Measurements from ENCODE around the gene SETX.

The SETX gene, protein sequence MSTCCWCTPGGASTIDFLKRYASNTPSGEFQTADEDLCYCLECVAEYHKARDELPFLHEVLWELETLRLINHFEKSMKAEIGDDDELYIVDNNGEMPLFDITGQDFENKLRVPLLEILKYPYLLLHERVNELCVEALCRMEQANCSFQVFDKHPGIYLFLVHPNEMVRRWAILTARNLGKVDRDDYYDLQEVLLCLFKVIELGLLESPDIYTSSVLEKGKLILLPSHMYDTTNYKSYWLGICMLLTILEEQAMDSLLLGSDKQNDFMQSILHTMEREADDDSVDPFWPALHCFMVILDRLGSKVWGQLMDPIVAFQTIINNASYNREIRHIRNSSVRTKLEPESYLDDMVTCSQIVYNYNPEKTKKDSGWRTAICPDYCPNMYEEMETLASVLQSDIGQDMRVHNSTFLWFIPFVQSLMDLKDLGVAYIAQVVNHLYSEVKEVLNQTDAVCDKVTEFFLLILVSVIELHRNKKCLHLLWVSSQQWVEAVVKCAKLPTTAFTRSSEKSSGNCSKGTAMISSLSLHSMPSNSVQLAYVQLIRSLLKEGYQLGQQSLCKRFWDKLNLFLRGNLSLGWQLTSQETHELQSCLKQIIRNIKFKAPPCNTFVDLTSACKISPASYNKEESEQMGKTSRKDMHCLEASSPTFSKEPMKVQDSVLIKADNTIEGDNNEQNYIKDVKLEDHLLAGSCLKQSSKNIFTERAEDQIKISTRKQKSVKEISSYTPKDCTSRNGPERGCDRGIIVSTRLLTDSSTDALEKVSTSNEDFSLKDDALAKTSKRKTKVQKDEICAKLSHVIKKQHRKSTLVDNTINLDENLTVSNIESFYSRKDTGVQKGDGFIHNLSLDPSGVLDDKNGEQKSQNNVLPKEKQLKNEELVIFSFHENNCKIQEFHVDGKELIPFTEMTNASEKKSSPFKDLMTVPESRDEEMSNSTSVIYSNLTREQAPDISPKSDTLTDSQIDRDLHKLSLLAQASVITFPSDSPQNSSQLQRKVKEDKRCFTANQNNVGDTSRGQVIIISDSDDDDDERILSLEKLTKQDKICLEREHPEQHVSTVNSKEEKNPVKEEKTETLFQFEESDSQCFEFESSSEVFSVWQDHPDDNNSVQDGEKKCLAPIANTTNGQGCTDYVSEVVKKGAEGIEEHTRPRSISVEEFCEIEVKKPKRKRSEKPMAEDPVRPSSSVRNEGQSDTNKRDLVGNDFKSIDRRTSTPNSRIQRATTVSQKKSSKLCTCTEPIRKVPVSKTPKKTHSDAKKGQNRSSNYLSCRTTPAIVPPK (N-terminal part only)

DNA sequence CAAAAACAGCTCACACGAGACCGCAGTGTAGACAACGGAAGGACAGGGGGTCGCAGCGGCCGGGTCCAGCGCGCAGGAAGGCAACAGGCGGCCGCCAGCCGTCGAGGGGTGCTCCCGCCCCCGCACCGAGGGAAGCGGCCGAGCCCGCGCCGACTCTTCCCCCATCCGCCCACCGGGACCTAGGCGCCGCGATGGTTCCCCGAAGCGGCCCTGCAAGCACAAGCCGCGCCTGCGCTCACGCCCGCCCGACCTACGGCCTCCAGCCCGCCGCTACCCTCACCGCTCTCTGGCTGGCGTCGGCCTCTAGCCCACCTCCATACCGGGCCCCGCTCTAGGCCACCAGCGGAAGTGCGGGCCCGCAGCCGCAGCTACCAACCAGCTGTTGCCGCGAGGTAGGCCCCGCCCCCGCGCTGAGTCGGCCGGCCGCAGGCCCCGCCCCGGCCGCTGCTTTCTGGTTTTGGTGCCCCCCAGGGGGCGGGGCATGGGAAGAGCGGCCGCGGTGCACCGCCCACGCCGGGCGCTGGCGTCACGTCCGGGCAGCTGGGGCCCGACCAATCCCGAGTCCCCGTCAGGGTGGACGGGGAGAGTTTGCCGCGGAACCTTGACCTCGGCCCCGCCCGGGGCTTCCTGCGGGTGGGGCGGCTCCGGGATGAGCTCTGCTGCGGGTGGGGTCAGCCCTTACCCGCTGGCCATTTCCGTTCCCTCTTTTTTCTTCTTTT, at the start of gene SETX:
SETX (minus strand) TSS at position 350 of the 719 bp plus-strand sequence. CDS start 5,558 bp downstream, outside the sequence.
- Histone ChIP-seq H3K4me1 (ENCODE audit: low read depth, poor library complexity, severe bottlenecking) (peaks cover 47% of the 10 kb centered on the region), H3K79me2 (ENCODE audit: insufficient read depth, low read depth) (peaks cover 23% of the 10 kb centered on the region), H3K9ac (peak within 1 kb of the TSS; percentile 71), H3K4me3 (IDR thresholded peaks at IDR 0.05; ENCODE audit: insufficient read depth, low read depth, low read length) (no peak within 1 kb of the TSS), H3K27me3 (ENCODE audit: insufficient read depth, low read depth) (no peaks in the 10 kb centered on the region), H3K27ac (peak within 1 kb of the TSS; percentile 52), H2AFZ (ENCODE audit: low read depth) (peak within 1 kb of the TSS; percentile 97), H3K36me3 (ENCODE audit: insufficient read depth) (no peaks in the 10 kb centered on the region; the same call in 1 of the 2 replicates), H3K4me2 (peak within 1 kb of the TSS; percentile 88), H4K20me1 (ENCODE audit: insufficient read depth) (no peaks in the 10 kb centered on the region)
- TF ChIP-seq, protein P1, sequence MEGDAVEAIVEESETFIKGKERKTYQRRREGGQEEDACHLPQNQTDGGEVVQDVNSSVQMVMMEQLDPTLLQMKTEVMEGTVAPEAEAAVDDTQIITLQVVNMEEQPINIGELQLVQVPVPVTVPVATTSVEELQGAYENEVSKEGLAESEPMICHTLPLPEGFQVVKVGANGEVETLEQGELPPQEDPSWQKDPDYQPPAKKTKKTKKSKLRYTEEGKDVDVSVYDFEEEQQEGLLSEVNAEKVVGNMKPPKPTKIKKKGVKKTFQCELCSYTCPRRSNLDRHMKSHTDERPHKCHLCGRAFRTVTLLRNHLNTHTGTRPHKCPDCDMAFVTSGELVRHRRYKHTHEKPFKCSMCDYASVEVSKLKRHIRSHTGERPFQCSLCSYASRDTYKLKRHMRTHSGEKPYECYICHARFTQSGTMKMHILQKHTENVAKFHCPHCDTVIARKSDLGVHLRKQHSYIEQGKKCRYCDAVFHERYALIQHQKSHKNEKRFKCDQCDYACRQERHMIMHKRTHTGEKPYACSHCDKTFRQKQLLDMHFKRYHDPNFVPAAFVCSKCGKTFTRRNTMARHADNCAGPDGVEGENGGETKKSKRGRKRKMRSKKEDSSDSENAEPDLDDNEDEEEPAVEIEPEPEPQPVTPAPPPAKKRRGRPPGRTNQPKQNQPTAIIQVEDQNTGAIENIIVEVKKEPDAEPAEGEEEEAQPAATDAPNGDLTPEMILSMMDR (conservative IDR thresholded peaks at IDR 0.05; ENCODE audit: low read depth, low read length): no peak

DNA sequence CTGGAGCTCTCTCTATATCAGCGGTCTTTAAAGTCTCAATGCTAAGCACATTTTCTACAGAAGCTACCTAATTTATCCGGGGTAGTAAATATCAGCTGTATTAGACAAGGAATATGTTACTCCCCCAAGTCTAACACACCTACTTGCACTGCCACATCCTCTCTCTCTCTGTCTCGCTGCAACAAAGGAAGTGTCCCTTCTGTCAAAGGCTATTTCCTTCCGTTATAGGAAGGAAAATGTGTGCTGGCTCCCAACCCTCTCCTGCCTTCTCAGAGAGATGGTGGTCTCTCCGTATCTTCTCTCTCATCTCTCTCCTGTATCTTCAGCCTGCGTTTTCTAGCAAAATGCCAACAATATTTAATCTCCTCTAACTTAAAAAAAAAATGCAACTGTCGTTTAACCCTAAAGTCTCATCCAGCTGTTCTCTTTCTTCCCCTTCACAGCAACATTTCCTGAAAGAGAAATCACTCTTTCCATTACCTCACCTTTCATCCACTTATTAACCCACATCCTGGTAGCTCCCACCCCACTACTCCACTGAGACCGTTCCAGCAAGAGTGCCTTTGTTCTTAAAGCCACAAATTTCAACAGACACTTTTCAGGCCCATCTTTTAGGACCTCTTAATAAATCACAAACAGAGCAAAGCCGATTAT, 49.6 kb upstream of the SETX start:
- no peak overlapping the region for H3K4me3 ChIP-seq (IDR thresholded peaks at IDR 0.05; ENCODE audit: insufficient read depth, low read depth, low read length)
- H3K36me3 ChIP-seq (ENCODE audit: insufficient read depth): no peaks in the 10 kb centered on the region; the same call in 1 of the 2 replicates
- no peaks in the 10 kb centered on the region for H4K20me1 ChIP-seq (ENCODE audit: insufficient read depth)
- H3K4me2 ChIP-seq: no peak overlapping the region
- peaks cover 13% of the 10 kb centered on the region for H3K4me1 ChIP-seq (ENCODE audit: low read depth, poor library complexity, severe bottlenecking)
- peaks cover 4% of the 10 kb centered on the region; the same call in 1 of the 2 replicates for H3K27me3 ChIP-seq (ENCODE audit: insufficient read depth, low read depth)
- no peak overlapping the region for H3K9ac ChIP-seq
- no peak overlapping the region for H2AFZ ChIP-seq (ENCODE audit: low read depth)
- TF ChIP-seq, protein P1 (conservative IDR thresholded peaks at IDR 0.05; ENCODE audit: low read depth, low read length): no peak
- peaks cover 38% of the 10 kb centered on the region for H3K79me2 ChIP-seq (ENCODE audit: insufficient read depth, low read depth)
- H3K27ac ChIP-seq: no peak overlapping the region

DNA sequence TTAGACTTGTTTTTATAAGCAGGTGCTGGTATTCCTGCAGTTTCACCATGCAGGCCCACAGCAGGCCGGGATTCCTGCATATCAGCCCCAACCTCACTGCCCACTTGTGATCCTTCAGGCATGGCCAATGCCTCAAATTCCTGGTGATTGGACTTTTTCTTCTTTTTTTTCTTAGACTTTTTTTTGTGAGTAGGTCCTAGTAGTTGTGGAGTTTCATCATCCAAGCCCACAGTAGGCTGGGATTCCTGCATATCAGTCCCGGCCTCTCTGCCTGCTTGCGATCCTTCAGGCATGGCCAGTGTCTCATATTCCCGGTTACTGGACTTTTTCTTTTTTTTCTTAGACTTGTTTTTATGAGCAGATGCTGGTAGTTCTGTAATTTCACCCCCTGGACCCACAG, 47.0 kb upstream of the SETX start:
- H3K36me3 ChIP-seq (ENCODE audit: insufficient read depth): no peaks in the 10 kb centered on the region; the same call in 1 of the 2 replicates
- H2AFZ ChIP-seq (ENCODE audit: low read depth): no peak overlapping the region
- H3K4me3 ChIP-seq (IDR thresholded peaks at IDR 0.05; ENCODE audit: insufficient read depth, low read depth, low read length): no peak overlapping the region
- no peak overlapping the region for H3K4me2 ChIP-seq
- peaks cover 8% of the 10 kb centered on the region for H3K4me1 ChIP-seq (ENCODE audit: low read depth, poor library complexity, severe bottlenecking)
- no peaks in the 10 kb centered on the region for H3K27me3 ChIP-seq (ENCODE audit: insufficient read depth, low read depth)
- H3K27ac ChIP-seq: no peak overlapping the region
- no peaks in the 10 kb centered on the region for H4K20me1 ChIP-seq (ENCODE audit: insufficient read depth)
- no peak overlapping the region for H3K9ac ChIP-seq
- peaks cover 38% of the 10 kb centered on the region for H3K79me2 ChIP-seq (ENCODE audit: insufficient read depth, low read depth)
- TF ChIP-seq, protein P1 (conservative IDR thresholded peaks at IDR 0.05; ENCODE audit: low read depth, low read length): no peak
